Activated T-cell treated with anti-CD3 and anti-CD28 coated beads, Interleukin-2, amount 50 U/mL, for 4 hours (primary cell): ENCODE results near the gene LTBP1. TPM values are rescaled to one million over a fixed set of nuclear protein-coding genes. Genes with fewer than 3 reads are reported as not detected.
"Not testable (repeated sequence)": the region's sequence is repeated elsewhere in the genome, so short reads cannot be mapped to it uniquely, and the experiment has no call there.

Experiments used
- ATAC-seq, 2 donors: fragments of 200-7000 bp; cut with Tn5 transposase; one replicate each; pipeline ENCODE4 v1.10.0; 2021
- DNase-seq: peaks from one replicate; pipeline ENCODE4 v3.0.0-alpha.2; 2020
- H3K27me3 Mint-ChIP-seq: one replicate; pipeline ENCODE4 v1.8.0; 2021; ENCODE audit warnings: low read depth, mixed read lengths
- H3K36me3 Mint-ChIP-seq: one replicate; pipeline ENCODE4 v1.8.0; 2022; ENCODE audit warnings: mixed read lengths; ENCODE audit not compliant: insufficient read depth
- H3K4me1 Mint-ChIP-seq: one replicate; pipeline ENCODE4 v1.8.0; 2021; ENCODE audit warnings: low read depth, mixed read lengths
- H3K4me3 Mint-ChIP-seq: one replicate; pipeline ENCODE4 v1.8.0; 2021; ENCODE audit warnings: mild to moderate bottlenecking, moderate library complexity, mixed read lengths
- H3K9me3 Mint-ChIP-seq: one replicate; pipeline ENCODE4 v1.8.0; 2021; ENCODE audit warnings: mixed read lengths
- total RNA-seq, 3 donors: library from RNA; stranded (reverse); gene quantifications; one replicate each; pipeline ENCODE4 v1.2.1, GENCODE V29; 2021

Gene LTBP1
- total RNA-seq, 3 donors from 2014 or later, result 0.21 to 0.33 (median 0.22) TPM

DNA sequence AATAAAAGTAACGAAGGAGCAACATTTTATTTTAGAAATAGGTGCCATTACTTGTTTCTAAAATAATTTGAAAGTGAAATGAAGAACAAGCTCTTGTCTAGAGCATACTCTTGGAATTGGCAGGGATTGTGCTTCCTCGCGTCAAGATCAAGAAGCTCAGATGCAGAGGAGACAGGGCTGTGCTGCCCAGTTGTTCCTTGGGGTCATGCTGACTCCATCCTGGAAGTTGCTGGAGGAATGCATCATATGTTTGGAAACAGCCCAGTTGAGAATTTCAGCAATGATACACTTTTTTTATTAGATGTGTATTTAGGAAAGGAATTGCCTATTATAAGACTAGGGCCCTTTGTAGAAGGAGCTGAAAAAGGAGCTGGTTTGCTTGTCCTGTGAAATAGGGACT, 17.2 kb downstream of the LTBP1 start:
- Mint-ChIP-seq H3K4me1 (no peaks in the 10 kb centered on the region), H3K4me3 (no peak overlapping the region)

DNA sequence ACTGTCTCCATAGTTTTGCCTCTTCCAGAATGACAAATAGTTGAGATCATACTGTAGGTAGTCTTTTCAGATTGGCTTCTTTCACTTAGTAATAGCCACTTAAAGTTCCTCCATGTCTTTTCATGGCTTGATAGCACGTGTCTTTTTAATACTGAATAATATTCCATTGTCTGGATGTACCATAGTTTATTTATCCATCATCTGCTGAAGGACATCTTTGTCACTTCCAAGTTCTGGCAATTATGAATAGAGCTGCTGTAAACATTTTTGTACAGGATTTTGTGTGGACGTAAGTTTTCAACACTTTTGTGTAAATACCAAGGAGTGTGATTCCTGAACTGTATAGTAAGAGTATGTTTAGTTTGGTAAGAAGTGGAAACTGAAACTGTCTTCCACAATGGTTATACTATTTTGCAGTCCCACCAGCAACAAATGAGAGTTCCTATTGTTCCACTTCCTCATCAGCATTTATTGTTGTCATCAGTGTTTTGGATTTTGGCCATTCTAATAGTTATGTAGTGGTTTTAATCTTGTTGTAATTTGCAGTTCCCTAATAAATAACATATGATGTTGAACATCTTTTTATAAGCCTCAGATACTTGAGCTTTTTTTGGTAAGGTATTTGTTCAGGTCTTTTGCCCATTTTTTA, 18.9 kb downstream of the LTBP1 start:
- H3K9me3 Mint-ChIP-seq, result peaks cover 4% of the 10 kb centered on the region
- H3K27me3 Mint-ChIP-seq, result peaks cover 2% of the 10 kb centered on the region
- ATAC-seq (no peak), DNase-seq (no peak)
- no peaks in the 10 kb centered on the region for H3K36me3 Mint-ChIP-seq
- no peak overlapping the region for H3K4me3 Mint-ChIP-seq
- no peaks in the 10 kb centered on the region for H3K4me1 Mint-ChIP-seq

More for the DNA sequence above, 17.2 kb downstream of the LTBP1 start:
- ATAC-seq (no peak), DNase-seq (no peak)
- Mint-ChIP-seq H3K9me3 (no peaks in the 10 kb centered on the region), H3K36me3 (no peaks in the 10 kb centered on the region), H3K27me3 (peaks cover 1% of the 10 kb centered on the region)

DNA sequence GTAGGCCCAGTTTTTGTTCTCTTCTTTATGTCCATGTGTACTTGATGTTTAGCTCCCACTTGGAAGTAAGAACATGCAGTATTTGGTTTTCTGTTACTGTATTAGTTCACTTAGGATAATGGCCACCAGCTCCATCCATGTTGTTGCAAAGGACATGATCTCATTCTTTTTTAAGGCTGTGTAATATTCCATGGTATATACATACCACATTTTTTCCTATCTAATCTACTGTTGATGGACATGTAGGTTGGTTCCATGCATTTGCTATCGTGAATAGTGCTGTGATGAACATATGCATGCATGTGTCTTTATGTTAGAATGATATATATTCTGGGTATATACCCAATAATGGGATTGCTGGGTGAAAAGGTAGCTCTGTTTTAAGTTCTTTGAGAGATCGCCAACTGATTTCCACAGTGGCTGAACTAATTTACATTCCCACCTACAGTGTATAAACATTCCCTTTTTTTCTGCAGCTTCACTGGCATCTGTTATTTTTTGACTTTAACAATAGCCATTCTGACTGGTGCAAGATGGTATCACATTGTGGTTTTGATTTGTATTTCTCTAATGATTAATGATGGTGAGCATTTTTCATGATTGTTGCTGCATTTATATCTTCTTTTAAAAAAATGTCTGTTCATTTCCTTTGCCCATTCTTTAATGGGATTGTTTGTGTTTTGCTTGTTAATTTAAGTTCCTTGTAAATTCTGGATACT, 22.9 kb downstream of the LTBP1 start:
- H3K27me3 Mint-ChIP-seq, result peaks cover 8% of the 10 kb centered on the region
- no peak for ATAC-seq
- H3K36me3 Mint-ChIP-seq, result no peaks in the 10 kb centered on the region
- no peaks in the 10 kb centered on the region for H3K4me1 Mint-ChIP-seq
- DNase-seq, result no peak
- H3K4me3 Mint-ChIP-seq, result no peak overlapping the region
- H3K9me3 Mint-ChIP-seq, result peaks cover 7% of the 10 kb centered on the region

DNA sequence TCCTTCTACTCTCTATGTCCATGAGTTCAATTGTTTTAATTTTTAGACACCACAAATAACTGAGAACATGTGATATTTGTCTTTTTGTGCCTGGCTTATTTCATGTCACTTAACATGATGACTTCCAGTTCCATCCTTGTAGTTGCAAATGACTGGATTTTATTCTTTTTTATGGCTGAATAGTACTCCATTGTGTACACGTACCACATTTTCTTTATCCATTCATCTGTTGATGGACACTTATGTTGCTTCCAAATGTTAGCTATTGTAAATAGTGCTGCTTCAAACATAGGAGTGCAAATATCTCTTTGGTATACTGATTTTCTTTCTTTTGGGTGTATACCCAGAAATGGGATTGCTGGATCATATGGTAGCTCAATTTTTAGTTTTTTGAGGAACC, 27.0 kb downstream of the LTBP1 start:
- not testable (repeated sequence) for H3K4me1 Mint-ChIP-seq, H3K36me3 Mint-ChIP-seq, DNase-seq, H3K4me3 Mint-ChIP-seq, ATAC-seq
- peaks cover 18% of the 10 kb centered on the region for H3K27me3 Mint-ChIP-seq
- H3K9me3 Mint-ChIP-seq, result peaks cover 13% of the 10 kb centered on the region

DNA sequence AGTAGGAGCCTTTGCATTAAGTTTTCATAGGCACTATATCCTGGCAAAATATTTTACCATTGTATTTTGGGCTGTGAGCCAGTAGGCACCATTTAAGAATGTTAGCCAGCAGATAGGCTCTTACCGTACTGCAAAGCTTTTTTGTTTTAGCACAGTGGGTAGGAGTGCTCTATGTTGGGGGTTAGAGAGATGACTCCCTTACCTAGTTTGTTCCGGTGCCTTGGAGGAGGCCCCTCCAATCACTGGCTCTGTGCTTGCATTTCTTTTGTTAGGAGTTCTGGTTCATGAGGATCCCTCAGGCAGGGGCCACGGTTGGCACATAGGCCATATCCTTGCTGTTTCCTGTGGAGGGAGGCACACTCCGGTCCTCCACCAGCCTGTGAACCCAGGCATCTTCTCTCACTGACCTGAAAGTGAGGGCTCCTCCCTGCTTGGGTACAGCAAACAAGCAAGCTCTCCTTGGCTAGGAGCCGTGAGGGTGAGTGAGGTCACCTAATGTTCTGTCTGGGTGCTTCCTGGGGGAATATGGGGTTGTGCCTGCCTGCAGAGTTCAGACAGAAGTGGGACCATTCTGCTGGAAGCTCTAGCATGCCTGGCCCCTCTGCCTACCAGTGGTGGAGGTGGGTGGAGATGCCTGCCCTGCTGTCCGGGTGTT, 29.8 kb downstream of the LTBP1 start:
- DNase-seq (no peak), ATAC-seq (no peak)
- peaks cover 17% of the 10 kb centered on the region for H3K27me3 Mint-ChIP-seq
- H3K36me3 Mint-ChIP-seq, result no peaks in the 10 kb centered on the region
- no peak overlapping the region for H3K4me3 Mint-ChIP-seq
- H3K9me3 Mint-ChIP-seq, result peaks cover 8% of the 10 kb centered on the region
- no peaks in the 10 kb centered on the region for H3K4me1 Mint-ChIP-seq

DNA sequence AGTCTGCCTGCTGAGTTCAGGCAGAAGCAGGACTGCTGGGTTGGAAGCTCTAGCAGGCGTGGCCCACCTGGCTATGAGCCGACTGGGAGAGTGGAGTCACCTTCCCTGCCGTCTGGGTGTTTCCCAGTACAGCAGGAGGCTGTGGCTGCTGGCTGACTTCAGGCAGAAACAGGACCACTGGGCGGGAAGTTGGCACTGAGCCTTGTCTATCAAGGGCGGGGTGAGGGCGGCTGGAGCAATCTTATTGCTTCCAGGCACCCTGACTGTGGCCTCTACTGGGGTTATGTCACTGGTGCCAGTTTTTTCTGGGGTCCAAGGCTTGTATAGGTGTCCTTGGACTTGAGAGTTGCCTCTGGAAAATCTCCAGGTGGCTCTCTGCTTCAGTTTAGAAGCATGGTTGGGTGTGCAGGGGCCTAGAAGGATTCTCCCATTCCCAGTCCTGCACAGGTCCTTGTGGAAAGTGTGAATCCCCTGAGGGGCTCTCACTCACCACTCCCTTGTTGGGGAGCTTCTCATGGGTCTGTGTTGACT, 30.5 kb downstream of the LTBP1 start:
- Mint-ChIP-seq H3K9me3 (peaks cover 8% of the 10 kb centered on the region), H3K36me3 (no peaks in the 10 kb centered on the region), H3K4me1 (no peaks in the 10 kb centered on the region), H3K27me3 (peaks cover 21% of the 10 kb centered on the region), H3K4me3 (no peak overlapping the region)
- ATAC-seq, result no peak
- DNase-seq, result no peak

DNA sequence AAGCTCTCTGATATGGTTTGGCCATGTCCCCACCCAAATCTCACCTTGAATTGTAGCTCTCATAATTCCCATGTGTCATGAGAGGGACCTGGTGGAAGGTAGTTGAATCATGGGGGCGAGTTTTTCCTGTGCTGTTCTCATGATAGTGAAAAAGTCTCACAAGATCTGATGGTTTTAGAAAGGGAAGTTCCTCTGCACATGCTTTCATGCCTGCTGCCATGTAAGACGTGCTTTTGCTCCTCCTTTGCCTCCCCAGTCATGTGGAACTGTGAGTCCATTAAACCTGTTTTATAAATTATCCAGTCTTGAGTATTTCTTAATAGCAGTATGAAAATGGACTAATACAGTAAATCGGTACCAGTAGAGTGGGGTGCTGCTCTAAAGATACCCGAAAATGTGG, 34.9 kb downstream of the LTBP1 start:
- Mint-ChIP-seq H3K36me3 (no peaks in the 10 kb centered on the region), H3K9me3 (no peaks in the 10 kb centered on the region), H3K27me3 (peaks cover 20% of the 10 kb centered on the region), H3K4me1 (no peaks in the 10 kb centered on the region), H3K4me3 (no peak overlapping the region)
- ATAC-seq, result no peak
- no peak for DNase-seq

DNA sequence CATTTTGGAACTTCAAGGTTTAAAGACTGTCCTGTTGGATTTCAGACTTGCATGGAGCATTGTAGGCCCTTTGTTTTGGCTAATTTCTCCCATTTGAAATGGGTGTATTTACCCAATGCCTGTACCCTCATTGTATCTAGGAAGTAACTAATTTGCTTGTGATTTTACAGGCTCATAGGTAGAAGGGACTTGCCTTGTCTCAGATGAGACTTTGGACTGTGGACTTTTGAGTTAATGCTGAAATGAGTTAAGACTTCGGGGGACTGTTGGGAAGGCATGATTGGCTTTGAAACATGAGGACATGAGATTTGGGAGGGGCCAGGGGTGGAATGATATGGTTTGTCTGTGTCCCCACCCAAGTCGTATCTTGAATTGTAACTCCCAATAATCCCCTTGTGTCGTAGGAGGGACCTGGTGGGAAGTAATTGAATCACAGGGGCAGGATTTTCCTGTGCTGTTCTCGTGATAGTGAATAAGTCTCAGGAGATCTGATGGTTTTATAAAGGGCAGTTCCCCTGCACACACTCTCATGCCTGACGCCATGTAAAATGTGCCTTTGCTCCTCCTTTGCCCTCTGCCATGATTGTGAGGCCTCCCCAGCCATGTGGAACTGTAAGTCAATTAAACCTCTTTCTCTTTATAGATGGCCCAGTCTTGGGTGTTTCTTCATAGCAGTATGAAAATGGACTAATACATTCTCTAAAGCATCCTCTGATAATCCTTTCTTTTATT, 36.6 kb downstream of the LTBP1 start:
- not testable (repeated sequence) for ATAC-seq, H3K4me3 Mint-ChIP-seq, H3K4me1 Mint-ChIP-seq

DNA sequence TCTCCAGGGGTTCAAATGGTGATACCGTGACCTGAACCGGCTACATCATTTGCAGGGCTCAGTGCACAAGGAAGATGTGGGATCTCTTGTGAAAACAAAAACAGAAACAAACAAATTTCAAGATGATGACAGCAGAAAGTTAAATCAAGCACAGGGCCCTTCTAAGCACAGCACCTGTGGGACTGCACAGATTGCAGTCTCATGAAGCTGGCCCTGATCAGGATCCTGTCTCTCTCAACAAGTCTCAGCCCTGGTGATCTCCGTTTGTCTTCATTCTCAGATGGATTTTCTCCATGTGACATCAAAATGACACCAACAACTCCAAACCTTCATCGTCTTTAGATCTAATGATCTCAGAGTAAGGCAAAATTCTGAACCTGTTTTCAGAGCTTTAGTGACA, 39.7 kb downstream of the LTBP1 start:
- Mint-ChIP-seq H3K27me3 (peaks cover 16% of the 10 kb centered on the region), H3K4me1 (no peaks in the 10 kb centered on the region), H3K36me3 (no peaks in the 10 kb centered on the region), H3K4me3 (no peak overlapping the region), H3K9me3 (no peaks in the 10 kb centered on the region)
- ATAC-seq (no peak), DNase-seq (no peak)

More for the DNA sequence above, 36.6 kb downstream of the LTBP1 start:
- not testable (repeated sequence) for H3K9me3 Mint-ChIP-seq, DNase-seq, H3K36me3 Mint-ChIP-seq
- H3K27me3 Mint-ChIP-seq, result peaks cover 14% of the 10 kb centered on the region

DNA sequence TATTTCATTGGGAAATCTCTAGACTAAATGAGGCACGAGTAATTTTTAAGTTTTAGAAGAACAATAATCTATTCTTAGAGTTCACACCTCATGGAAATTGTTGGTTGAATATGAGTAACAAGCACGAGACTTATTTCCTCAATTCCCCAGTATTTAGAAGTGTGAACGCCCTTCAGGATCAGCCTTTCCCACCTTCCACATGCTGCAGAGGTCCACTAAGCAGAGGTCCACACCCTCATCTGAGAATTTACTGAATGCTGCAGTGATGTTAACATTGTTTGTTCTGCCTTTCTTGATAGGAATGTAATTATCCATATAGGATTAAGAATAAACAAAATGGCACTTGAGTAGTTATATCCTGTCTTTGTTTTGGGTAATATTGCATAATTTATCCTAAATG, 41.8 kb downstream of the LTBP1 start:
- DNase-seq, result no peak
- no peak for ATAC-seq
- Mint-ChIP-seq H3K27me3 (peaks cover 13% of the 10 kb centered on the region), H3K9me3 (no peaks in the 10 kb centered on the region), H3K4me1 (no peaks in the 10 kb centered on the region), H3K36me3 (no peaks in the 10 kb centered on the region), H3K4me3 (no peak overlapping the region)

DNA sequence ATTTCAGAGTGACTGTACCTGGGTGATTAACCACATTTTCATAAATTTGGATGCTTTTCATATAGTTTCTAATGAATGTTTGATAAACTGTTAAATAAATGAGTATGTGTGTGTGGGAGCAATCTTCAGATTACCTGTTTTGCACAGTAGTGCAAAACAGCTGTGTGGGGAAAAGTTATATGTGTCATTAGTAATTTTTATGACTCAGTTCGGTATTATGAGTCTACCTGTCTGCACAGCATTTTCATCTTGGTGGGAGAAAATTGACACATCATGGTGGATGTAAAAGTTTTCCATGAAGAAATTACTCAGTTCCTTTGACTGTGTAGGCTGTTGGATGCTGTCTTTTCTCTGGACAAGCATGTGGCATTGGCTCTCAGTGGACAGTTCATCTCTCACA, 43.8 kb downstream of the LTBP1 start:
- Mint-ChIP-seq H3K27me3 (peaks cover 12% of the 10 kb centered on the region), H3K4me3 (no peak overlapping the region), H3K4me1 (no peaks in the 10 kb centered on the region), H3K9me3 (no peaks in the 10 kb centered on the region), H3K36me3 (no peaks in the 10 kb centered on the region)
- no peak for ATAC-seq
- DNase-seq, result no peak

DNA sequence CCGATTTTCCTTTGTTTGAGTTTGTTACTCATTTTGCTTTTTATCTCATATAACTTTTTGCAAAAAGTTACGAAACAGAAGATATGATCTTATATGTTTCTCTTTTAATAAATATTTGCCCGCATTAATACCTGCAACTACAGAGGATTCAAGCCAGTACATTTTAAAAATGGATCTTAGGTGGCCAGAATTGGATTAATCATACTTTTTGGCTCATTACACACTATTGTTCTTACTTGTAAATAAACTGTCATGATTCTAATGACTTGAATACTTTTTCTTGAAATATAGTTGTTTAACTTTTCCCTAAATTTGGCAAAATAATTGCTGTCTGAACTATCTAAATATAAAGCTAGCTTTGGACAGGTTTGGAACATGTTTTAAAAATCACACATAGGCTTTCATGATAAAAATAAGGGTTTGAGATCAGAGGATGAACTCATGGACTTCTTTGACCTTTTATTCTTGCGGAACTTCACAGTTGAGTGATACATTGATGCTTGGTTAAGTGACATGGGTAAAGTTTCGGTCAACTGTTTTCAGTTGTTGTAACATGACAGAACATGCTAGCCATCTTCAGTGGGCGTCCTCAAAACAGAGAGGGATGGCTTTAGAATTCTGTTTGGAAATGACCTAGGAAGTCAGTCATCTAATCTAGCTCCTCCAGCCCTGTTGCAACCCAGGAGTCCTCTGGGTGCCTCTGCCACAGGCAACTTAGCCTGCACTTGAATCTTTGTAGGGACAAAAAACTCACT, 44.5 kb downstream of the LTBP1 start:
- DNase-seq (no peak), ATAC-seq (no peak)
- Mint-ChIP-seq H3K9me3 (no peaks in the 10 kb centered on the region), H3K36me3 (no peaks in the 10 kb centered on the region), H3K27me3 (peaks cover 10% of the 10 kb centered on the region), H3K4me1 (no peaks in the 10 kb centered on the region), H3K4me3 (no peak overlapping the region)

DNA sequence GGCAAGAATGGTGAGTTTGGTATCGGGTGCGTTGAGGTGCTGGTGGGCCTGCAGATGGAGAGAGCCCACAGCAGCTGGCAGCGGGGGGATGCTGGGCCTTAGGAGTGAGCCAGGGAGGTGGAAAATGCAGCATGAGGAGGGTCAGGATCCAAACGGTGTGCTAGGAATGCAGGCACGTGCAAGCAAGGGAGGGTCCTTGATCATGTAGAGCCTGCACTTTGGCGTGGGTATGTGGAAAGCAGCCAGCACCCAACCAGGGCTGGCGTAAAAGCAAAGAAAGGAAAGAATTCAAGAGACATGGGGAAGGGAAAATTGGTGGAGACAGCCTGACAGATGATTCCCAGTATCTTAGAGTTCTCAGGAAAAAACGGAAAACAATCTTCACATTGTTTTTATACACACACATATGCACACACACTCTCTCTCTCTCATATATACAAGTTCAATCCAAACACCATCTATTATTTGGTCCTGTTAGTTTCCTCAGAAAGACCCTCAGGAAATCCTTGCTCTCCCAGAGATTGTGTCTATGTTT, 46.3 kb downstream of the LTBP1 start:
- no peak for ATAC-seq
- no peaks in the 10 kb centered on the region for H3K4me1 Mint-ChIP-seq
- no peak overlapping the region for H3K4me3 Mint-ChIP-seq
- no peak for DNase-seq
- H3K36me3 Mint-ChIP-seq, result no peaks in the 10 kb centered on the region
- H3K9me3 Mint-ChIP-seq, result no peaks in the 10 kb centered on the region
- H3K27me3 Mint-ChIP-seq, result peaks cover 10% of the 10 kb centered on the region
